HG03565 (cell line): Measurements from ENCODE around the gene TRMT2B.
A peak's percentile ranks its signal among the peaks of the same experiment; 100 is the strongest.
"Not testable (repeated sequence)": the region's sequence is repeated elsewhere in the genome, so short reads cannot be mapped to it uniquely, and the experiment has no call there.

Experiments used
- ATAC-seq: cut with Tn5 transposase; IDR thresholded peaks from one replicate; pipeline ENCODE4 v1.9.1; 2021; ENCODE audit warnings: mild to moderate bottlenecking, moderate library complexity; ENCODE audit not compliant: unreplicated experiment

The TRMT2B gene, protein sequence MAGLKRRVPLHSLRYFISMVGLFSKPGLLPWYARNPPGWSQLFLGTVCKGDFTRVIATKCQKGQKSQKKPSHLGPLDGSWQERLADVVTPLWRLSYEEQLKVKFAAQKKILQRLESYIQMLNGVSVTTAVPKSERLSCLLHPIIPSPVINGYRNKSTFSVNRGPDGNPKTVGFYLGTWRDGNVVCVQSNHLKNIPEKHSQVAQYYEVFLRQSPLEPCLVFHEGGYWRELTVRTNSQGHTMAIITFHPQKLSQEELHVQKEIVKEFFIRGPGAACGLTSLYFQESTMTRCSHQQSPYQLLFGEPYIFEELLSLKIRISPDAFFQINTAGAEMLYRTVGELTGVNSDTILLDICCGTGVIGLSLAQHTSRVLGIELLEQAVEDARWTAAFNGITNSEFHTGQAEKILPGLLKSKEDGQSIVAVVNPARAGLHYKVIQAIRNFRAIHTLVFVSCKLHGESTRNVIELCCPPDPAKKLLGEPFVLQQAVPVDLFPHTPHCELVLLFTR

DNA sequence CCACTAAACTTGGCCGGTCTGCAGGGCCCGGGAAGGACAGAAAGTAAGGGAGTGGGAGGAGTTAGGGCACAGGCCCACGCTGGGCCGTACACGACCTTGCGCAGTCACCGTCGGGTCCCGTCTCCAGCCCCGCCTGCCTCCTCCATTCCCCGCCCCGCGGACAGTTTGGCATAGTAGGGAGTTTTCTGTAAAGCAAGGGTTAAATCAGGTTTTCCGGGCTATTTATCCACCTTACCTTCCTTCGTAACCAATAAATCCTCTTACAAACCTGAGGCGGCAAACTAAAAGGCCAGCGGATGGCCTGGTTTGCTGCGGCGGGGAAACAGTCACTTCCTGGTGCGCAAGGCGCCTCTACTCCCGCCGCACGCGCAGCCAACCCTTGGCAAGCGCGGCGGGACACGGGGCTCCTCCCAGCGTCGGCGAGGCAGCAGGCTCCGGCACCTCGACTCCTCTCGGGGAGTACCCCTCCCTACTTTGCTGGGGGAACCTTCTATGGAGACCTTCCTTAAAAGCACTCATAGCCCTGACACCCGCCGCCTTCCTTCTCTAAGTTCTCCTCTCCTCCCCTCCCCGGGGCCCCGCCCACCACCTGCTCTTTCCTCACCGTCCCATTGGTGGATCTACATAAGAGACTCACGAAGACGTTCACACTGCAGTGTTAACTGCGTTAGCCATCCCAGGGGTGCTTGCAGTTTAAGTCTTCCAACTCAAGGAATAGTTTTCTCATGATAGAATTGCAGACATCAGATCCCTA is at the start of gene TRMT2B:
Gene TRMT2B (minus strand): TSS at position 563 of the 754 bp plus-strand sequence. CDS start 9,822 bp downstream, outside the sequence.
- ATAC-seq: peak; percentile 80

DNA sequence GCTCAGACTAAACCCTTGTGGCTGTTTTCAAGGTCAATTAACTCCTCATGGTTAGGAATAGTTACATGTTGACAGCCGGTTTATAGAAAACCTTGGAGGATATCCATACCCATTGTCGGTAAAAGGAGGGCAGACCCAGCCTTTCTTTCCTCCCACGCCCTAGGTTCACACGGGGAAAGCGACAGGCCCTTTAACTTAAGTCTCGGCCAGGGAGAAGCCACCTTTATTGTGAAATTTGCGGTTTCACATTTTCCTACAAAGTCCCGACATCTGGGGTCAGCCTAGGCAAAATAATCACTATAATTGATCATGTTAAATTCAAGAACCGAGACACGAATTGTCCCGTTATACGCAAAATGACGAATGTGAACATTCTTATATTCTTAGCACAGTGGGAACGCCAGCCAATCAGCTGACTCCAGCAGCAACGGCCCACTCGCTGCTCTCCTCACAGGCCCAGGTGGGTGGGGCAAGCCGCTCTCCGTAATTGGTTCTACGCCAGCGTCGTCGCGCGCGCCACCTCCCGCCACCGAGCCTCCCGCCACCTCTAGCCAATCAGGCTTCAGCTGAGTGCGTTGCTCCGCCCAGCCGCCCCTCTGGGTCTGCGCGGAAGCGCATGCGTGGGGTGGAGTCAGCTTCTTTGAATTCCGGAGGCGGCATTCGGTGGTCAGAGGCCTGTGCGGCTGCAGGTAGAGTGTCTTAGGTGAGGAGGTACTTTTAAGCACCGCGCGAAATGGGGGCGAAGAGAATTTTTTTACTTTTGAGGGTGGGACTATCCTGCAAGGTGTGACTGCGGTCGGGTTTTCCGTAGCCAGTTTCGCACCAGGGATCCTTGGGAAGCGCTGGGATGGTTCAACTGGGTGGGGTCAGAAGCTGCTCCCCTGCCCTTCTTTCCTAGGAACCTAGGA is 45.9 kb upstream of the TRMT2B start, which contains the start of gene CENPI:
Gene CENPI (plus strand): TSS at position 659 of the 908 bp plus-strand sequence. CDS start 2,867 bp downstream, outside the sequence.
- peak; percentile 97 for ATAC-seq

- ATAC-seq: no peak
These were observed 39.9 kb upstream of the TRMT2B start for GRCh38 chrX:101091817-101092216.

DNA sequence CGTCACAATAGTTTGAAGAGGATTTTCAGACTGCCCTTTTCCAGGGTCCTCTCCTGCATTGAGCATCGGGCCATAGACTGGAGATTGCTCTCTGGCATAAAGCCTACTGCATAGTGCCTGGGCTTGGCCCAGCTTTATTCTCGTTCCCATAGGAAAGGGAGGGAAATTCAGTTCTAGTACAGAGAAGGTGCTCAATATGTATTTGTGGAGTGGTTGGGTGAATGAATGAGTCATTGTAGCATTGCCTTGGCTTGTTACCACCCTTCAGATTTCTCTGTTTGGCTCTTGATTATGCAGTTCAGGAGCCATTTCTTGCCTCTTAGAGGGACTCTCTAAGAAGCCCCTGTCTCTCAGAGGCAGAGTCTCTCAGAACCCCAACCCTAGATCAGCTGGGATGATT is 29.3 kb upstream of the TRMT2B start:
- ATAC-seq: no peak

DNA sequence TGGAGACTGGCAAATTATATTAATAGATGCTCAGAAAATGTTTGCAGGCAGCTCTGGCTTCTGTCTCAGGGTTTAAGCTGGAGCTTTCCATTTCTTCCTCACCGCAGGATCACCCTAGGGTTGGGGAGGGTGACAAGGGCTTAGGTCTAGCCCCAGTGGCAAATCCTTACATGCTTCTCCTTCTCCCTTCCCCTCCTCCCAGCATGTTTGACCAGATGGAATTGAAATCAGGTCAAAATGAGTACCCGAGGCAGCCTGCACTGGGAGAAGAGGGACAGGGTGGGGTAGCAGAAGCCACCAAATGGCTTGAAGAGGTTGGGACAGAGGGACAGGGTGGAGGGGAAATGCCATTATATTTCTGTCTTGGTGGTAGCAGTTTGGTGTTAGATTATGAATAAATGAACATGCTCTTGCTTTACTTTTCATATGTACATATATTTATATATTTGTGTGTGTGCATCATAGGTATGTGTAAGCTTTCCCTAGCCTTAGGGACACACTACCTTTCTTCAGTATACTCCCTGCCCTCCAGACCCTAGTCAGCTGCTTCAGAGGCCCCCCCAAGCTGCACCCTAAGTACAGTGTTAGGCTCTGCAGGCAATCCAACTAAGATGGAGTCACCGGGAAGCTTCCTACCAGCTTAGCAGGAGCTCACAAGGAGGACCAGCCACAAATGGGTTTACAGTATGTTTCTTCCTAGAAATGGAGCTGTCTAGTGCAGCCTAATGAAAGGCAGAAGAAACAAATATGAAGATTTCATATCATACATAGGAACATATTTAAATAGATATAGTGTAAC is 28.6 kb upstream of the TRMT2B start:
- ATAC-seq: no peak

- no peak for ATAC-seq
These were observed 27.9 kb upstream of the TRMT2B start for GRCh38 chrX:101079736-101080270.

DNA sequence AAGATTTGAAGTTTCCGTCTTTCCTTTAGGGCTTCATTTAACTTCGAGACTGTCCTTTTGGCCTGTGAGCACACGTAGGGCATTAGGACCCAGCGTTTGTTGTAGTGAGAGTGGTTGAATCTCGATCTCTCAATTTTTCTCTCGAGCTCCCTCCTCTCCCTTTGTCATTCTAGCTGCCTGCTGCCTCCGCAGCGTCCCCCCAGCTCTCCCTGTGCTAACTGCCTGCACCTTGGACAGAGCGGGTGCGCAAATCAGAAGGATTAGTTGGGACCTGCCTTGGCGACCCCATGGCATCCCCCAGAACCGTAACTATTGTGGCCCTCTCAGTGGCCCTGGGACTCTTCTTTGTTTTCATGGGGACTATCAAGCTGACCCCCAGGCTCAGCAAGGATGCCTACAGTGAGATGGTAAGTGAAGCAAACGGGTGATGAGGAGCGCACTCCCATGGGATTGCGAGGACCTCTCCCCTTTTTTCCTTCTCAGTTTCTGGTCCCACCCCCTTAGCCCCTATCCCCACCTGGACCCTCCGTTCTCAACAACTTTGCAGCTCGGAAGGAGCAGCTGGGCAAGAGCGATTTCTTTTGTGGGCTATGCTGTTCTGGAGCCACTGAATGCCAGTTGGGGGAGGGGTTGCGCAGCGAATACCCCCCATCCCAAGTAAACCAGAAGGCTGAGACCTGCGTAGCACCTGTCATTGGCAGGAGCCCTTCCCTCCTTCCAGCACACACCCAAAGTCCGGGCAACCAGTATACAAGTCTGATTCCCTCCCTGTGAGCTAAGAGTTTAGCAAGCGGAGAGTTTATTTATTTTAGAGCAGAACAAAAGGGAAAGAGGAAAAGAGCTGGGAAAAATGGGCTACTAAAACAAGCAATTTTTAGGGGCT is 27.0 kb upstream of the TRMT2B start, which contains the start of gene TMEM35A:
Gene TMEM35A (plus strand): TSS at position 164 of the 883 bp plus-strand sequence. CDS start 124 bp downstream, at position 288.
- no peak for ATAC-seq

DNA sequence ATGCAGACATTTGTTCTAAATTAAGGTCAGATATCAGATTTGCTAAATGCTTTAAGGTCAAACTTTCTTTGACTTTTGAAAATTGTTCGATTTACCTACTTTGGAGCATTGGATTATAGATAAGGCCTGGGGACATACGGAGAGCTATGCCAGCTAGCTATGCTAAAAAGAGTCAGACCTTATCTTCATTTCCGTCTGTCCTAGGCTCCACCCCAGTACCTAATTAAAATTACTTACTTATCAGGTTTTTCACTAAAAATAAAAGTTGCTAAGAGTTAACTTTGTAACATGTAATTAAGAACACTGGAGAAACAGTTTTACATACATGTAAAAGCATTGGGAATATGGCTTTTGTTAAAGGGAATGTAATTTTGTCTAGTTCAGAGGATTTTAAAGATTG is 19.7 kb upstream of the TRMT2B start:
- ATAC-seq: no peak

DNA sequence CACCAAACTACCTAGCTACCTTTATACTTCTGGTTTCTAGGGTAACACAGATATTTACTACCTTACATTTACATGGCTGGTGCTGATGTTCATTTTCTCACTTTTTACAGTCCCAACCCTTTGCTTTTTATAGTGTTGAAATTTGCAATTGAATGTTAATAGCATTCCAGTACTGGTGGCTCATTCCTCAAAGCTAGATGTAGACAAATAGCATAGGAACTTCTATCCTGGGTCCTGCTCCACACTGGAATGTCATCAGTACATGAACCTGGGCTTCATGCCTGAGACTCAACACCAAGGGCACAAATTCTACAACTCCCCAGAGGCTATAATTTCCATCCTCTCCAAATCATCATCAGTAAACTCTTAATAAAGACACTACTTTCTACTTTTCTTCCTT is 10.3 kb upstream of the TRMT2B start:
- no peak for ATAC-seq

DNA sequence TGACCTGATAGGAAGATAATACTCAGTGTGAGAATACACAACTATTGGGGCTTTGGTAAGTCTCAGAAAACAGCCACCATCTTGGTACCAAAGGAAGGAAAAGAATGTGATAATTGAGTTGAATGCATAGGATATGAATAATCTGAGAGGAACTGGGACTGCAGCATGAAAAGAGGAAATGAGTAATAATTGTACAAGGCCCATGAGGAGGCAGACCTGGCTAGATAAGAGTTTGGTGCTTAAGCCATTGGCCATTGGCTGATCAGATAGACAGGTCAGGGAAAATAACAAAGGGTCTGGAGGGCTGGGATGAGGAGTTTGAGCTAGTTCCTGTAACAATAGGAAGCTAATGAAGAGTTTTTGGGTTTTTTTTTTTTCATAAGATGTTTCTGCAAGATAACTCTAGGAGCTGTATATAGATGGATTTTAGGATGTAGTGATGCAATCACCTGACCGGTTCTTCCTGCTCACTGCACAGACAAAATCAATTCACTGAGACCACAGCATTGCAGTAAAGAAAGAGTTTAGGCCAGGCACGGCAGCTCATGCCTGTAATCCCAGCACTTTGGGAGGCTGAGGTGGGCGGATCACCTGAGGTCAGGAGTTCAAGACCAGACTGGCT is 5.3 kb upstream of the TRMT2B start:
- ATAC-seq: peak; percentile 88

DNA sequence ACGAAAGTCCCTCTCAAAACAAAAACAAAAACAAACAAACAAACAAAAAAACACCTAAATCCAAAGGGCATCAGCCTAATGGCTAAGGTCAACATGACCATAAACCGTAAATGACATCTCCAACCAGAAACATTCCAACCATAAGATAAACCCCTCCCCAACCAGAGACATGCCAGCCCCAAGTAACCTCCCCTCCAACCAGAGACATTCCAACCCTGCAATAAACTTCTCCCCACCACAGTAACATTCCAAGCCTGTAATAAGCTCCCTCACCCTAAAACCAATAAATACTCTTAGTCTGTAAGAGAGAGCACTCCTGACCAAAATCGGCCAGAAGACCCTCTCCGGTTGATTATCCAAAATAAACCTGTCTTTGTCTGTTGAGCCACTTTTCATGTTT is 4.6 kb upstream of the TRMT2B start:
- not testable (repeated sequence) for ATAC-seq

DNA sequence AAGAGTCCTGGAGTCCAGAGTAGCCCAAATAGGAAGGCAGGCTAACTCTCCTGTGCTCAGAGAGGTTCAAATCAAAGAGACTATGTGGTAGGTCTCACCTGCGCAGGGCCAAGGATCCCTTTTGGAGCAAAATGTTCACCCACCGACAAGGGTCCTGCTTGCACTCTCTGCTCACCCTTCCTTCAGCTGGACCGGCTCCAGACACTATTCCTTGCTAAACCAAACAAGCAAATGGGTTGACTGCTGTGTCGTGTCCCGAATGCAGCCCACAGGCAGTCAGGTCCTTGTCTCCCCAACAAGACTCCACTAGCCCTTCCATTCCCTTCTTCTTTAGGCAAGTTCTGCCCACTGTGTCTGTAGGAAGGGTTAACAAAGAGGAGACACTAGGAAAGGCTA is 760 bp downstream of the TRMT2B start:
- ATAC-seq: no peak

DNA sequence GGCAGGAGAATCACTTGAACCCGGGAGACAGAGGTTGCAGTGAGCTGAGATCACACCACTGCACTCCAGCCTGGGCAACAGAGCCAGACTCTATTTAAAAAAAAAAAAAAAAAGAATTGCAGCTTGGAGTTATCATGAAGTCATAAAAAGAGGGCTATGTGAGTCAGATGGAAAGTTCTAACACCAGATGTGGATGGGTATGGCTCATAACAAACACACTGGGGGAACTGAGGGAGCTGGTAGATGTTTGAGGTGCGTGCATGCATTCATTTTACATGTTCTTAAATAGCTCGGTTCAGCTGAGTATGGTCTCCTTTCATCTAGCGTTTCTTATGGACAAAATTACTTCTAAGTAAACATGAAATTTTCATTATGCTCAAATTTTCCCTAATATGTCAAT is 11.7 kb downstream of the TRMT2B start:
- no peak for ATAC-seq

DNA sequence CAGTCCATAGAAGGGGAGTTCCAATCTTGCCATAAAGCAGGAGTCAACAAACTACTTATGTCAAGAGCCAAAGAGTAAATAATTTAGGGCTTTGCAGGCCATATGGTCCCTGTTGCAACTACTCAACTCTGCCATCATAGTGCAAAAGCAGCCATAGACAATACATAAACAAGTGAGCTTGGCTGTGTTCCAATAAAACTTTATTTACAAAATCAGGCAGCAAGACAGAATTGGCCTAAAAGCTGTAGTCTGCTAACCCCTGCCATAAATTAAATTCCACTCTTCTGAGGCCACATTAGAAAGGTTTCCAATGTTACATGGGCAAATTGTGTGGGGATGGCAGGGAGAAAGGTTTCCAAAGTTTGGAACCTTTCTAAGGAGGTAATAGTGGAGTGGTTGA is 14.7 kb downstream of the TRMT2B start:
- no peak for ATAC-seq

- no peak for ATAC-seq
These were observed 22.2 kb downstream of the TRMT2B start for GRCh38 chrX:101029665-101030064.

DNA sequence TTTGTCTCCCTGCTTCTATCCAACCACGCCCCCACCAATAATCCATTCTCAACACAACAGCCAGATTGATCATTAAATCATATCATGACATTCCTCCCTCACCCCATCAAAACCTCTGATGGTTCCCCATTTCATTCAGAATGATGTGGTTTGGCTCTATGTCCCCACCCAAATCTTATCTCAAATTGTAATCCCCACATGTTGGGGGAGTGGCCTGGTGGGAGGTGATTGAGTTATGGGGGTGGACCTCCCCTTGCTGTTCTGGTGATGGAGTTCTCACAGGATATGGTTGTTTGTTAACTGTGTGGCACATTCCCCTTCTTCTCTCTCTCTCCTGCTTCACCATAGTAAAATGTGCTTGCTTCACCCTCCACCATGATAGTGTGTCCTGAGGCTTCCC is 23.3 kb downstream of the TRMT2B start:
- ATAC-seq: no peak

- no peak for ATAC-seq
These were observed 26.8 kb downstream of the TRMT2B start for GRCh38 chrX:101025126-101025525.

GRCh38 chrX:101022020-101022419 is 29.9 kb downstream of the TRMT2B start:
- no peak for ATAC-seq
